Endothelial cell of umbilical vein (primary cell): ENCODE results near the gene AUH.

Source experiments
- EZH2 ChIP-seq: IDR thresholded peaks from 2 replicates; pipeline ENCODE4 v1.6.1; 2012; ENCODE audit warnings: borderline replicate concordance, low read depth, mild to moderate bottlenecking, moderate library complexity, low read length, inconsistent platforms; ENCODE audit not compliant: severe bottlenecking
- FOS ChIP-seq: IDR thresholded peaks from 2 replicates; pipeline ENCODE4 v1.6.1; 2011; ENCODE audit warnings: mild to moderate bottlenecking, low read length, moderate library complexity, borderline replicate concordance; ENCODE audit not compliant: insufficient read depth
- JUN ChIP-seq: IDR thresholded peaks from 2 replicates; pipeline ENCODE4 v1.6.1; 2011; ENCODE audit warnings: borderline replicate concordance, low read depth; ENCODE audit not compliant: insufficient read length, insufficient read depth
- MYC ChIP-seq: IDR thresholded peaks from one replicate; pipeline ENCODE4 v1.6.1; 2011; ENCODE audit warnings: mild to moderate bottlenecking, low read depth, low read length
- POLR2A ChIP-seq: IDR thresholded peaks from 2 replicates; pipeline ENCODE4 v1.6.1; 2012; ENCODE audit warnings: low read depth, mild to moderate bottlenecking, control low read depth, low read length
- POLR2AphosphoS5 ChIP-seq: IDR thresholded peaks from 2 replicates; pipeline ENCODE4 v1.6.1; 2012; ENCODE audit warnings: low read depth, mild to moderate bottlenecking, control low read depth, low read length, moderate library complexity; ENCODE audit not compliant: insufficient read depth
- TF ChIP-seq, protein P1 (sequence below), 2 donors: IDR thresholded peaks; 1 replicate in 1 of 2; 2 replicates in 1 of 2; pipeline ENCODE4 v1.5.1; 2011; ENCODE audit warnings: low read length in 2 of 2, mild to moderate bottlenecking in 2 of 2, moderate library complexity in 2 of 2, control low read depth in 1 of 2, inconsistent platforms in 1 of 2, low read depth in 1 of 2; ENCODE audit not compliant: insufficient read depth in 1 of 2; ENCODE audit errors: extremely low read depth in 1 of 2
- TF ChIP-seq, protein P2 (sequence below): IDR thresholded peaks from 2 replicates; pipeline ENCODE4 v1.6.1; 2011; ENCODE audit not compliant: insufficient read depth, insufficient read length

DNA sequence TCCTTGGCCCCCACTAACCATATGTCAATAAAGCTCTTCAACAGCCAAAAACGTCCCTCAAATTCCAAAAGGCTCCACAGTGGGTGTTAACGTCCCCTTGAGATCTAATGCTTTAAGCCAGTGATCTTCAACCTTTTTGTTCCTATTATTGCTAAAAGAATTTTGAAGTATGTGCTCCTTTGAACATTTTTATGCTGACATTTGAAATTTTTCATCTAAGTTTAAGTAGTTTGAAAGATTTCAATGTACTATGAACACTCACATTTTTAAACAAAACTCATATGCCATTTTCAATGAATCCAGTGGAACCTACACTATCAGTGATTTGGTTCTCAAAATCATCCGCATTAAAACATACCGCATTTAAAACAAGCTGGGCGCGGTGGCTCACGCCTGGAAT lies 29.9 kb downstream of the AUH start:
- TF ChIP-seq POLR2AphosphoS5, result no peak
- TF ChIP-seq, protein P1, sequence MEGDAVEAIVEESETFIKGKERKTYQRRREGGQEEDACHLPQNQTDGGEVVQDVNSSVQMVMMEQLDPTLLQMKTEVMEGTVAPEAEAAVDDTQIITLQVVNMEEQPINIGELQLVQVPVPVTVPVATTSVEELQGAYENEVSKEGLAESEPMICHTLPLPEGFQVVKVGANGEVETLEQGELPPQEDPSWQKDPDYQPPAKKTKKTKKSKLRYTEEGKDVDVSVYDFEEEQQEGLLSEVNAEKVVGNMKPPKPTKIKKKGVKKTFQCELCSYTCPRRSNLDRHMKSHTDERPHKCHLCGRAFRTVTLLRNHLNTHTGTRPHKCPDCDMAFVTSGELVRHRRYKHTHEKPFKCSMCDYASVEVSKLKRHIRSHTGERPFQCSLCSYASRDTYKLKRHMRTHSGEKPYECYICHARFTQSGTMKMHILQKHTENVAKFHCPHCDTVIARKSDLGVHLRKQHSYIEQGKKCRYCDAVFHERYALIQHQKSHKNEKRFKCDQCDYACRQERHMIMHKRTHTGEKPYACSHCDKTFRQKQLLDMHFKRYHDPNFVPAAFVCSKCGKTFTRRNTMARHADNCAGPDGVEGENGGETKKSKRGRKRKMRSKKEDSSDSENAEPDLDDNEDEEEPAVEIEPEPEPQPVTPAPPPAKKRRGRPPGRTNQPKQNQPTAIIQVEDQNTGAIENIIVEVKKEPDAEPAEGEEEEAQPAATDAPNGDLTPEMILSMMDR (IDR thresholded peaks at IDR 0.05; ENCODE audit: extremely low read depth in 1 of 2, insufficient read depth in 1 of 2, low read depth in 1 of 2, low read length in 2 of 2), result no peak
- TF ChIP-seq EZH2, result no peak
- TF ChIP-seq POLR2A, result no peak
- no peak for TF ChIP-seq JUN
- TF ChIP-seq, protein P2, sequence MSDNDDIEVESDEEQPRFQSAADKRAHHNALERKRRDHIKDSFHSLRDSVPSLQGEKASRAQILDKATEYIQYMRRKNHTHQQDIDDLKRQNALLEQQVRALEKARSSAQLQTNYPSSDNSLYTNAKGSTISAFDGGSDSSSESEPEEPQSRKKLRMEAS, result no peak
- TF ChIP-seq MYC, result no peak
- TF ChIP-seq FOS, result no peak
